ENCODE results near the gene USP48.
"Not testable (repeated sequence)": the region's sequence is repeated elsewhere in the genome, so short reads cannot be mapped to it uniquely, and the experiment has no call there.

Gene USP48

GRCh38 chr1:21773585-21773984 is 9.4 kb downstream of the USP48 start:
- DNase-seq (ENCODE audit: low read depth) = no peak

- not testable (repeated sequence) for DNase-seq (ENCODE audit: low read depth)
Measured at GRCh38 chr1:21771672-21772071, 11.3 kb downstream of the USP48 start.

GRCh38 chr1:21770602-21771001 is 12.3 kb downstream of the USP48 start:
- DNase-seq (ENCODE audit: low read depth) = not testable (repeated sequence)

GRCh38 chr1:21770201-21770600 is 12.7 kb downstream of the USP48 start:
- DNase-seq (ENCODE audit: low read depth) = no peak

GRCh38 chr1:21767106-21767505 is 15.8 kb downstream of the USP48 start:
- DNase-seq (ENCODE audit: low read depth) = not testable (repeated sequence)

- DNase-seq (ENCODE audit: low read depth) = no peak
Measured at GRCh38 chr1:21766210-21766609, 16.7 kb downstream of the USP48 start.

GRCh38 chr1:21764615-21765423 is 18.1 kb downstream of the USP48 start:
- DNase-seq (ENCODE audit: low read depth) = peak; percentile 17

- no peak for DNase-seq (ENCODE audit: low read depth)
Measured at GRCh38 chr1:21763694-21764419, 19.1 kb downstream of the USP48 start.

- no peak for DNase-seq (ENCODE audit: low read depth)
Measured at GRCh38 chr1:21763236-21763635, 19.7 kb downstream of the USP48 start.

- no peak for DNase-seq (ENCODE audit: low read depth)
Measured at GRCh38 chr1:21762022-21762404, 20.9 kb downstream of the USP48 start.

GRCh38 chr1:21761052-21761451 is 21.9 kb downstream of the USP48 start:
- no peak for DNase-seq (ENCODE audit: low read depth)

- no peak for DNase-seq (ENCODE audit: low read depth)
Measured at GRCh38 chr1:21759818-21760217, 23.1 kb downstream of the USP48 start.

- DNase-seq (ENCODE audit: low read depth) = no peak
Measured at GRCh38 chr1:21759182-21759581, 23.8 kb downstream of the USP48 start.

GRCh38 chr1:21758614-21759013 is 24.3 kb downstream of the USP48 start:
- DNase-seq (ENCODE audit: low read depth) = no peak

- DNase-seq (ENCODE audit: low read depth) = no peak
Measured at GRCh38 chr1:21756393-21757089, 26.4 kb downstream of the USP48 start.

GRCh38 chr1:21755067-21755466 is 27.9 kb downstream of the USP48 start:
- no peak for DNase-seq (ENCODE audit: low read depth)

- no peak for DNase-seq (ENCODE audit: low read depth)
Measured at GRCh38 chr1:21754583-21754982, 28.4 kb downstream of the USP48 start.

GRCh38 chr1:21752186-21752585 is 30.8 kb downstream of the USP48 start:
- DNase-seq (ENCODE audit: low read depth) = no peak

GRCh38 chr1:21751281-21751680 is 31.7 kb downstream of the USP48 start:
- no peak for DNase-seq (ENCODE audit: low read depth)

GRCh38 chr1:21750841-21751240 is 32.1 kb downstream of the USP48 start:
- no peak for DNase-seq (ENCODE audit: low read depth)

- no peak for DNase-seq (ENCODE audit: low read depth)
Measured at GRCh38 chr1:21749859-21750468, 33.0 kb downstream of the USP48 start.

- no peak for DNase-seq (ENCODE audit: low read depth)
Measured at GRCh38 chr1:21749109-21749508, 33.8 kb downstream of the USP48 start.

All from activated T-cell treated with anti-CD3 and anti-CD28 coated beads for 48 hours (primary cell).